RCC 7860 (cell line): ENCODE data around the gene ZMYND10.
A peak's percentile ranks its signal among the peaks of the same experiment; 100 is the strongest.

Experiments
- DNase-seq: peaks from one replicate; pipeline ENCODE4 v3.0.0-alpha.2; 2015; ENCODE audit warnings: low spot score
- FAIRE-seq: peaks from 2 replicates; lab custom pipeline; 2012; peaks lifted over from hg19 to GRCh38; lab: Jason Lieb, UNC

Gene ZMYND10

GRCh38 chr3:50292159-50293078 is 53.1 kb downstream of the ZMYND10 start, which contains the start of gene IFRD2:
Gene IFRD2, minus strand, starts transcription at chr3:50292429. Its CDS starts 155 bp downstream, at chr3:50292274.
- DNase-seq (peak; percentile 94), FAIRE-seq (peak; percentile 73)
